Globus pallidus (tissue), 1 donor: ENCODE results near the gene LRRC3.

Experiments
- DNase-seq: peaks from one replicate; pipeline ENCODE4 v3.0.0-alpha.2; 2015; ENCODE audit warnings: low spot score

LRRC3 gene

GRCh38 chr21:44424608-44425306 lies 30.6 kb upstream of the LRRC3 start:
- DNase-seq, result no peak

- no peak for DNase-seq
These were observed 29.9 kb upstream of the LRRC3 start for GRCh38 chr21:44425307-44425894.

GRCh38 chr21:44425895-44426662 lies 29.2 kb upstream of the LRRC3 start:
- no peak for DNase-seq

- DNase-seq, result no peak
These were observed 28.6 kb upstream of the LRRC3 start for GRCh38 chr21:44426663-44427191.

GRCh38 chr21:44427241-44428120 lies 27.8 kb upstream of the LRRC3 start:
- DNase-seq, result no peak

- no peak for DNase-seq
These were observed 26.9 kb upstream of the LRRC3 start for GRCh38 chr21:44428281-44428960.

GRCh38 chr21:44429894-44430293 lies 25.4 kb upstream of the LRRC3 start:
- DNase-seq, result no peak

GRCh38 chr21:44431300-44431699 lies 24.0 kb upstream of the LRRC3 start:
- DNase-seq, result no peak

GRCh38 chr21:44432841-44433790 lies 22.2 kb upstream of the LRRC3 start:
- no peak for DNase-seq

GRCh38 chr21:44433791-44434567 lies 21.3 kb upstream of the LRRC3 start:
- DNase-seq, result no peak

GRCh38 chr21:44434568-44434925 lies 20.8 kb upstream of the LRRC3 start:
- no peak for DNase-seq

- DNase-seq, result no peak
These were observed 20.2 kb upstream of the LRRC3 start for GRCh38 chr21:44434936-44435635.

GRCh38 chr21:44436111-44436611 lies 19.1 kb upstream of the LRRC3 start:
- DNase-seq, result no peak

- DNase-seq, result no peak
These were observed 18.4 kb upstream of the LRRC3 start for GRCh38 chr21:44436958-44437357.

GRCh38 chr21:44437371-44437695 lies 18.0 kb upstream of the LRRC3 start:
- DNase-seq, result no peak

- DNase-seq, result no peak
These were observed 17.4 kb upstream of the LRRC3 start for GRCh38 chr21:44437696-44438431.

- no peak for DNase-seq
These were observed 16.6 kb upstream of the LRRC3 start for GRCh38 chr21:44438531-44439210.

- no peak for DNase-seq
These were observed 16.1 kb upstream of the LRRC3 start for GRCh38 chr21:44439211-44439600.
